GM23248 (cell line): Measurements from ENCODE around the gene CLEC2D.

ENCODE experiments used
- EZH2 ChIP-seq: fragments of 200-600 bp; sonication (generic); IDR thresholded peaks from 2 replicates; pipeline ENCODE4 v1.6.1; 2018; ENCODE audit warnings: antibody characterized with exemption, mild to moderate bottlenecking; ENCODE audit not compliant: insufficient read depth, poor library complexity, severe bottlenecking
- EZH2phosphoT487 ChIP-seq: fragments of 200-600 bp; sonication (generic); IDR thresholded peaks from 2 replicates; pipeline ENCODE4 v1.6.1; 2018; ENCODE audit warnings: antibody characterized with exemption, moderate library complexity, mild to moderate bottlenecking, low read depth; ENCODE audit not compliant: insufficient read depth

- no peak for TF ChIP-seq EZH2phosphoT487
- no peak for TF ChIP-seq EZH2
These were observed 29.2 kb downstream of the CLEC2D start for GRCh38 chr12:9698681-9699080.
